Stimulated activated naive CD4-positive, alpha-beta T cell (primary cell): Measurements from ENCODE around the gene SLC39A11.

ENCODE experiments used
- DNase-seq, 6 experiments: peaks; one replicate each; lab custom pipeline; 2025; lab: John Stamatoyannopoulos, UW

Gene SLC39A11

GRCh38 chr17:72747501-72747900 lies 345.0 kb downstream of the SLC39A11 start:
- no peak for DNase-seq

GRCh38 chr17:72745241-72745640 lies 347.2 kb downstream of the SLC39A11 start:
- no peak for DNase-seq

- DNase-seq = no peak
These were observed 349.4 kb downstream of the SLC39A11 start for GRCh38 chr17:72743037-72743467.

- DNase-seq = no peak
These were observed 355.3 kb downstream of the SLC39A11 start for GRCh38 chr17:72737151-72737690.

- no peak for DNase-seq
These were observed 356.9 kb downstream of the SLC39A11 start for GRCh38 chr17:72735592-72735991.

- no peak for DNase-seq
These were observed 357.4 kb downstream of the SLC39A11 start for GRCh38 chr17:72735048-72735447.

- no peak for DNase-seq
These were observed 357.9 kb downstream of the SLC39A11 start for GRCh38 chr17:72734613-72735012.

GRCh38 chr17:72733619-72734282 lies 358.7 kb downstream of the SLC39A11 start:
- DNase-seq = no peak

- no peak for DNase-seq
These were observed 359.4 kb downstream of the SLC39A11 start for GRCh38 chr17:72732893-72733618.

GRCh38 chr17:72730077-72730476 lies 362.4 kb downstream of the SLC39A11 start:
- no peak for DNase-seq

- DNase-seq = peak in 4 of 6 experiments; percentile 9 to 55 (median 28)
These were observed 365.6 kb downstream of the SLC39A11 start for GRCh38 chr17:72726936-72727335.

- DNase-seq = peak in 5 of 6 experiments; percentile 16 to 39 (median 21)
These were observed 366.9 kb downstream of the SLC39A11 start for GRCh38 chr17:72725433-72726068.

GRCh38 chr17:72724267-72724666 lies 368.2 kb downstream of the SLC39A11 start:
- DNase-seq = no peak

GRCh38 chr17:72723711-72724110 lies 368.8 kb downstream of the SLC39A11 start:
- no peak for DNase-seq

- no peak for DNase-seq
These were observed 372.0 kb downstream of the SLC39A11 start for GRCh38 chr17:72720494-72720825.

GRCh38 chr17:72719578-72720493 lies 372.7 kb downstream of the SLC39A11 start:
- DNase-seq = peak in 3 of 6 experiments; percentile 32 to 50 (median 47)

GRCh38 chr17:72719206-72719577 lies 373.3 kb downstream of the SLC39A11 start:
- DNase-seq = peak in 1 of 6 experiments; percentile 13

GRCh38 chr17:72717676-72718075 lies 374.8 kb downstream of the SLC39A11 start:
- no peak for DNase-seq

GRCh38 chr17:72717276-72717675 lies 375.2 kb downstream of the SLC39A11 start:
- no peak for DNase-seq

GRCh38 chr17:72715906-72716572 lies 376.4 kb downstream of the SLC39A11 start:
- no peak for DNase-seq

GRCh38 chr17:72714357-72714966 lies 378.0 kb downstream of the SLC39A11 start:
- no peak for DNase-seq
